Measurements from ENCODE around the gene NCOR1. TPM values are rescaled to one million over a fixed set of nuclear protein-coding genes. Genes with fewer than 3 reads are reported as not detected.
"Not testable (repeated sequence)": the region's sequence is repeated elsewhere in the genome, so short reads cannot be mapped to it uniquely, and the experiment has no call there.

The NCOR1 gene
- total and polyA plus RNA-seq, 4 experiments from 2014 or later, result 26.4 to 169 (median 162) TPM

GRCh38 chr17:16158714-16159113 is 56.6 kb downstream of the NCOR1 start:
- ChIA-PET CTCF (ENCODE audit: partially characterized antibody) (interaction anchor here (0.7 kb wide), 1 partner anchor 680 kb away, joined by 3 read pairs; no protein-coding TSS in a partner anchor), POLR2A (ENCODE audit: partially characterized antibody) (no interaction called here)
- no peaks in the 10 kb centered on the region for H3K4me1 ChIP-seq (ENCODE audit: insufficient read depth, low read length)
- no peak overlapping the region for H3K27ac ChIP-seq (ENCODE audit: low read depth, low read length)
- peaks cover 17% of the 10 kb centered on the region for H3K36me3 ChIP-seq (ENCODE audit: insufficient read depth, low read length)
- Mint-ChIP-seq H3K27me3 (no peaks in the 10 kb centered on the region), H3K27ac (no peak overlapping the region), H3K36me3 (peaks cover 48 to 53% of the 10 kb centered on the region in 2 donors), H3K4me1 (peaks cover 6 to 13% (median 10%) of the 10 kb centered on the region in 4 donors), H3K9me3 (no peaks in the 10 kb centered on the region), H3K4me3 (no peak overlapping the region)
- H3K9me3 ChIP-seq (ENCODE audit: control insufficient read depth in 1 of 2, low read length in 2 of 2), result no peaks in the 10 kb centered on the region
- intact Hi-C loops (cut with micrococcal nuclease), result no loop called here
- DNase-seq, result no peak
- H3K27me3 ChIP-seq (ENCODE audit: insufficient read depth, low read length), result no peaks in the 10 kb centered on the region
- H3K4me3 ChIP-seq (ENCODE audit: low read length in 2 of 2), result no peak overlapping the region

GRCh38 chr17:16155536-16155935 is 59.8 kb downstream of the NCOR1 start:
- ChIA-PET POLR2A (ENCODE audit: partially characterized antibody) (no interaction called here), CTCF (ENCODE audit: partially characterized antibody) (interaction anchor here (0.6 kb wide), 1 partner anchor 8 kb away, joined by 3 read pairs; no protein-coding TSS in a partner anchor)
- H3K36me3 ChIP-seq (ENCODE audit: insufficient read depth, low read length), result peaks cover 17% of the 10 kb centered on the region
- H3K9me3 ChIP-seq (ENCODE audit: control insufficient read depth in 1 of 2, low read length in 2 of 2), result no peaks in the 10 kb centered on the region
- intact Hi-C loops (cut with micrococcal nuclease), result no loop called here
- Mint-ChIP-seq H3K4me3 (no peak overlapping the region), H3K4me1 (no peaks in the 10 kb centered on the region), H3K36me3 (peaks cover 49 to 58% of the 10 kb centered on the region in 2 donors), H3K27ac (peak overlapping the region in 1 of 7 donors; percentile 38), H3K9me3 (peaks cover 0 to 2% (median 0%) of the 10 kb centered on the region in 8 donors), H3K27me3 (no peaks in the 10 kb centered on the region)
- no peak overlapping the region for H3K27ac ChIP-seq (ENCODE audit: low read depth, low read length)
- no peak overlapping the region for H3K4me3 ChIP-seq (ENCODE audit: low read length in 2 of 2)
- no peak for DNase-seq
- no peaks in the 10 kb centered on the region for H3K27me3 ChIP-seq (ENCODE audit: insufficient read depth, low read length)
- H3K4me1 ChIP-seq (ENCODE audit: insufficient read depth, low read length), result no peaks in the 10 kb centered on the region

GRCh38 chr17:16152326-16152725 is 63.0 kb downstream of the NCOR1 start:
- DNase-seq, result not testable (repeated sequence)
- peaks cover 13% of the 10 kb centered on the region for H3K36me3 ChIP-seq (ENCODE audit: insufficient read depth, low read length)

GRCh38 chr17:16150251-16150856 is 65.0 kb downstream of the NCOR1 start:
- H3K4me3 ChIP-seq (ENCODE audit: low read length in 2 of 2), result no peak overlapping the region
- no peak overlapping the region for H3K27ac ChIP-seq (ENCODE audit: low read depth, low read length)
- peaks cover 61 to 64% of the 10 kb centered on the region in 2 donors for H3K36me3 Mint-ChIP-seq
- H3K27me3 ChIP-seq (ENCODE audit: insufficient read depth, low read length), result no peaks in the 10 kb centered on the region
- no peak for DNase-seq
- intact Hi-C loops (cut with micrococcal nuclease), result no loop called here
- peak overlapping the region in 2 of 7 donors; percentile 2 to 12 for H3K27ac Mint-ChIP-seq
- peaks cover 0 to 2% (median 0%) of the 10 kb centered on the region in 4 donors for H3K4me1 Mint-ChIP-seq
- no peaks in the 10 kb centered on the region for H3K4me1 ChIP-seq (ENCODE audit: insufficient read depth, low read length)
- peaks cover 0 to 2% (median 0%) of the 10 kb centered on the region in 8 donors for H3K9me3 Mint-ChIP-seq
- ChIA-PET POLR2A (ENCODE audit: partially characterized antibody) (no interaction called here), CTCF (ENCODE audit: partially characterized antibody) (no interaction called here)
- no peak overlapping the region for H3K4me3 Mint-ChIP-seq
- H3K27me3 Mint-ChIP-seq, result no peaks in the 10 kb centered on the region
- H3K36me3 ChIP-seq (ENCODE audit: insufficient read depth, low read length), result peaks cover 16% of the 10 kb centered on the region
- H3K9me3 ChIP-seq (ENCODE audit: control insufficient read depth in 1 of 2, low read length in 2 of 2), result no peaks in the 10 kb centered on the region

More at GRCh38 chr17:16152326-16152725, 63.0 kb downstream of the NCOR1 start:
- H3K27me3 Mint-ChIP-seq; H3K4me3 ChIP-seq (ENCODE audit: low read length in 2 of 2); H3K27ac ChIP-seq (ENCODE audit: low read depth, low read length); CTCF ChIA-PET (ENCODE audit: partially characterized antibody); H3K27me3 ChIP-seq (ENCODE audit: insufficient read depth, low read length); H3K9me3 Mint-ChIP-seq; H3K4me3 Mint-ChIP-seq; POLR2A ChIA-PET (ENCODE audit: partially characterized antibody); H3K27ac Mint-ChIP-seq; H3K9me3 ChIP-seq (ENCODE audit: control insufficient read depth in 1 of 2, low read length in 2 of 2); H3K4me1 Mint-ChIP-seq; intact Hi-C loops (cut with micrococcal nuclease); H3K4me1 ChIP-seq (ENCODE audit: insufficient read depth, low read length): not testable (repeated sequence)
- H3K36me3 Mint-ChIP-seq, result peaks cover 63 to 67% of the 10 kb centered on the region in 2 donors

GRCh38 chr17:16148596-16148995 is 66.7 kb downstream of the NCOR1 start:
- no peaks in the 10 kb centered on the region for H3K4me1 ChIP-seq (ENCODE audit: insufficient read depth, low read length)
- no peaks in the 10 kb centered on the region for H3K27me3 Mint-ChIP-seq
- H3K36me3 ChIP-seq (ENCODE audit: insufficient read depth, low read length), result peaks cover 23% of the 10 kb centered on the region
- no peaks in the 10 kb centered on the region for H3K27me3 ChIP-seq (ENCODE audit: insufficient read depth, low read length)
- intact Hi-C loops (cut with micrococcal nuclease), result no loop called here
- H3K4me3 ChIP-seq (ENCODE audit: low read length in 2 of 2), result no peak overlapping the region
- H3K4me1 Mint-ChIP-seq, result peaks cover 0 to 2% (median 0%) of the 10 kb centered on the region in 4 donors
- peaks cover 0 to 2% (median 0%) of the 10 kb centered on the region in 8 donors for H3K9me3 Mint-ChIP-seq
- no peak overlapping the region for H3K27ac Mint-ChIP-seq
- H3K4me3 Mint-ChIP-seq, result no peak overlapping the region
- ChIA-PET CTCF (ENCODE audit: partially characterized antibody) (no interaction called here), POLR2A (ENCODE audit: partially characterized antibody) (no interaction called here)
- H3K9me3 ChIP-seq (ENCODE audit: control insufficient read depth in 1 of 2, low read length in 2 of 2), result no peaks in the 10 kb centered on the region
- peaks cover 57 to 61% of the 10 kb centered on the region in 2 donors for H3K36me3 Mint-ChIP-seq
- no peak for DNase-seq
- H3K27ac ChIP-seq (ENCODE audit: low read depth, low read length), result no peak overlapping the region

- H3K27me3 Mint-ChIP-seq; H3K27ac ChIP-seq (ENCODE audit: low read depth, low read length); H3K27ac Mint-ChIP-seq; H3K4me3 ChIP-seq (ENCODE audit: low read length in 2 of 2); CTCF ChIA-PET (ENCODE audit: partially characterized antibody); H3K9me3 Mint-ChIP-seq; H3K4me1 Mint-ChIP-seq; H3K4me3 Mint-ChIP-seq; H3K27me3 ChIP-seq (ENCODE audit: insufficient read depth, low read length); H3K4me1 ChIP-seq (ENCODE audit: insufficient read depth, low read length); POLR2A ChIA-PET (ENCODE audit: partially characterized antibody); H3K9me3 ChIP-seq (ENCODE audit: control insufficient read depth in 1 of 2, low read length in 2 of 2); DNase-seq; intact Hi-C loops (cut with micrococcal nuclease): not testable (repeated sequence)
- H3K36me3 ChIP-seq (ENCODE audit: insufficient read depth, low read length), result peaks cover 35% of the 10 kb centered on the region
- H3K36me3 Mint-ChIP-seq, result peaks cover 45 to 54% of the 10 kb centered on the region in 2 donors
Observed at GRCh38 chr17:16145319-16145890, 69.9 kb downstream of the NCOR1 start.

GRCh38 chr17:16141685-16142084 is 73.6 kb downstream of the NCOR1 start:
- Mint-ChIP-seq H3K27ac (no peak overlapping the region), H3K27me3 (no peaks in the 10 kb centered on the region), H3K4me1 (peaks cover 0 to 6% (median 2%) of the 10 kb centered on the region in 4 donors), H3K4me3 (no peak overlapping the region), H3K36me3 (peaks cover 36 to 55% of the 10 kb centered on the region in 2 donors), H3K9me3 (no peaks in the 10 kb centered on the region)
- Histone ChIP-seq H3K36me3 (ENCODE audit: insufficient read depth, low read length) (peaks cover 32% of the 10 kb centered on the region), H3K27me3 (ENCODE audit: insufficient read depth, low read length) (no peaks in the 10 kb centered on the region), H3K9me3 (ENCODE audit: control insufficient read depth in 1 of 2, low read length in 2 of 2) (no peaks in the 10 kb centered on the region), H3K4me3 (ENCODE audit: low read length in 2 of 2) (no peak overlapping the region), H3K27ac (ENCODE audit: low read depth, low read length) (no peak overlapping the region), H3K4me1 (ENCODE audit: insufficient read depth, low read length) (no peaks in the 10 kb centered on the region)
- POLR2A ChIA-PET (ENCODE audit: partially characterized antibody), result no interaction called here
- CTCF ChIA-PET (ENCODE audit: partially characterized antibody), result no interaction called here
- no peak for DNase-seq
- intact Hi-C loops (cut with micrococcal nuclease), result no loop called here
